Prostate gland (tissue), 2 donors: Measurements from ENCODE around the gene TM7SF3. TPM values are rescaled to one million over a fixed set of nuclear protein-coding genes. Genes with fewer than 3 reads are reported as not detected.
"Not testable (repeated sequence)": the region's sequence is repeated elsewhere in the genome, so short reads cannot be mapped to it uniquely, and the experiment has no call there.

Source experiments
- DNase-seq: peaks from one replicate; pipeline ENCODE4 v3.0.0-alpha.2; 2019; ENCODE audit warnings: low spot score
- H3K27ac ChIP-seq, 2 donors: fragments of 200-600 bp; sonication (generic); 2 replicates each; pipeline ENCODE4 v1.5.1; 2017 to 2019
- H3K27me3 ChIP-seq: fragments of 200-600 bp; sonication (generic); replicated peaks from 2 replicates; pipeline ENCODE4 v1.5.1; 2019; ENCODE audit not compliant: insufficient read depth
- H3K36me3 ChIP-seq, 2 donors: fragments of 200-600 bp; sonication (generic); 1 replicate in 1 of 2; 2 replicates in 1 of 2; pipeline versions ENCODE4 v1.5.1 to v1.8.1; 2017 to 2019
- H3K4me1 ChIP-seq: fragments of 200-600 bp; sonication (generic); replicated peaks from 2 replicates; pipeline ENCODE4 v1.5.1; 2019
- H3K4me3 ChIP-seq, 2 donors: fragments of 200-600 bp; sonication (generic); 2 replicates each; pipeline ENCODE4 v1.5.1; 2017 to 2019
- H3K9me3 ChIP-seq: fragments of 200-600 bp; sonication (generic); 2 replicates; pipeline ENCODE4 v1.5.1; 2017
- POLR2A ChIP-seq: fragments of 450-650 bp; IDR thresholded peaks from one replicate; pipeline ENCODE4 v1.6.1; 2016; ENCODE audit warnings: antibody characterized with exemption, mild to moderate bottlenecking
- POLR2AphosphoS5 ChIP-seq: sonication (generic); formaldehyde crosslinking; IDR thresholded peaks from one replicate; pipeline ENCODE4 v1.6.1; 2017; ENCODE audit warnings: antibody characterized with exemption
- WGBS: methylation state at CpG from one replicate; pipeline ENCODE4 v1.1.5; 2018; 5-methylcytosine and 5-hydroxymethylcytosine counted together
- intact Hi-C: fragments of 100-400 bp; cut with DNase I; formaldehyde crosslinking; loops from one replicate; pipeline ENCODE4 v1.14.2; 2022
- total RNA-seq, 2 donors: library from RNA; depleted of rRNA; stranded (reverse); fragments of >200 nt; gene quantifications; one replicate each; pipeline ENCODE4 v1.1.0, GENCODE V29; 2016
- TF ChIP-seq, protein P1 (sequence below), 4 experiments: fragments of 200-600 bp in 2 of 4; fragments of 450-650 bp in 2 of 4; sonication (generic) in 2 of 4; IDR thresholded peaks; 1 replicate in 3 of 4; 2 replicates in 1 of 4; pipeline ENCODE4 v1.5.1; 2016 to 2019; ENCODE audit warnings: antibody characterized with exemption in 4 of 4, mild to moderate bottlenecking in 2 of 4, moderate library complexity in 2 of 4

The TM7SF3 gene
- total RNA-seq, 2 donors from 2014 or later = 94.5 to 132 TPM

- no peaks in the 10 kb centered on the region for H3K4me1 ChIP-seq
- H3K36me3 ChIP-seq = no peaks in the 10 kb centered on the region
- intact Hi-C loops = no loop called here
- H3K4me3 ChIP-seq = no peak overlapping the region
- DNase-seq = no peak
- H3K27me3 ChIP-seq = no peaks in the 10 kb centered on the region
- H3K27ac ChIP-seq = no peak overlapping the region
- 100% methylated on average over 2 of the region's 2 CpGs for WGBS
- no peaks in the 10 kb centered on the region for H3K9me3 ChIP-seq
- TF ChIP-seq POLR2AphosphoS5 (no peak), POLR2A (no peak)
- TF ChIP-seq, protein P1, sequence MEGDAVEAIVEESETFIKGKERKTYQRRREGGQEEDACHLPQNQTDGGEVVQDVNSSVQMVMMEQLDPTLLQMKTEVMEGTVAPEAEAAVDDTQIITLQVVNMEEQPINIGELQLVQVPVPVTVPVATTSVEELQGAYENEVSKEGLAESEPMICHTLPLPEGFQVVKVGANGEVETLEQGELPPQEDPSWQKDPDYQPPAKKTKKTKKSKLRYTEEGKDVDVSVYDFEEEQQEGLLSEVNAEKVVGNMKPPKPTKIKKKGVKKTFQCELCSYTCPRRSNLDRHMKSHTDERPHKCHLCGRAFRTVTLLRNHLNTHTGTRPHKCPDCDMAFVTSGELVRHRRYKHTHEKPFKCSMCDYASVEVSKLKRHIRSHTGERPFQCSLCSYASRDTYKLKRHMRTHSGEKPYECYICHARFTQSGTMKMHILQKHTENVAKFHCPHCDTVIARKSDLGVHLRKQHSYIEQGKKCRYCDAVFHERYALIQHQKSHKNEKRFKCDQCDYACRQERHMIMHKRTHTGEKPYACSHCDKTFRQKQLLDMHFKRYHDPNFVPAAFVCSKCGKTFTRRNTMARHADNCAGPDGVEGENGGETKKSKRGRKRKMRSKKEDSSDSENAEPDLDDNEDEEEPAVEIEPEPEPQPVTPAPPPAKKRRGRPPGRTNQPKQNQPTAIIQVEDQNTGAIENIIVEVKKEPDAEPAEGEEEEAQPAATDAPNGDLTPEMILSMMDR (IDR thresholded peaks at IDR 0.05) = no peak
Observed at GRCh38 chr12:26970136-26970535, 44.0 kb downstream of the TM7SF3 start.

- 84% methylated on average over 3 of the region's 3 CpGs for WGBS
- TF ChIP-seq POLR2A = no peak
- TF ChIP-seq, protein P1 (IDR thresholded peaks at IDR 0.05) = no peak
- TF ChIP-seq POLR2AphosphoS5 = no peak
- intact Hi-C loops = no loop called here
- no peak for DNase-seq
- Histone ChIP-seq H3K27ac (no peak overlapping the region), H3K9me3 (no peaks in the 10 kb centered on the region), H3K4me1 (no peaks in the 10 kb centered on the region), H3K4me3 (no peak overlapping the region), H3K27me3 (no peaks in the 10 kb centered on the region), H3K36me3 (no peaks in the 10 kb centered on the region)
Observed at GRCh38 chr12:26966842-26967241, 47.3 kb downstream of the TM7SF3 start.

- 94% methylated on average over 1 of the region's 1 CpG for WGBS
- Histone ChIP-seq H3K27ac (no peak overlapping the region), H3K4me3 (no peak overlapping the region), H3K27me3 (no peaks in the 10 kb centered on the region), H3K9me3 (no peaks in the 10 kb centered on the region), H3K36me3 (no peaks in the 10 kb centered on the region), H3K4me1 (no peaks in the 10 kb centered on the region)
- intact Hi-C loops = no loop called here
- TF ChIP-seq, protein P1 (IDR thresholded peaks at IDR 0.05) = no peak
- no peak for TF ChIP-seq POLR2A
- TF ChIP-seq POLR2AphosphoS5 = no peak
- no peak for DNase-seq
Observed at GRCh38 chr12:26963413-26963812, 50.8 kb downstream of the TM7SF3 start.

GRCh38 chr12:26961803-26962202 lies 52.4 kb downstream of the TM7SF3 start:
- intact Hi-C loops = no loop called here
- Histone ChIP-seq H3K4me3 (no peak overlapping the region), H3K27me3 (no peaks in the 10 kb centered on the region), H3K27ac (no peak overlapping the region), H3K4me1 (no peaks in the 10 kb centered on the region), H3K36me3 (no peaks in the 10 kb centered on the region), H3K9me3 (no peaks in the 10 kb centered on the region)
- TF ChIP-seq POLR2AphosphoS5 (no peak), POLR2A (no peak)
- TF ChIP-seq, protein P1 (IDR thresholded peaks at IDR 0.05) = no peak
- WGBS = 93% methylated on average over 1 of the region's 1 CpG
- no peak for DNase-seq

DNA sequence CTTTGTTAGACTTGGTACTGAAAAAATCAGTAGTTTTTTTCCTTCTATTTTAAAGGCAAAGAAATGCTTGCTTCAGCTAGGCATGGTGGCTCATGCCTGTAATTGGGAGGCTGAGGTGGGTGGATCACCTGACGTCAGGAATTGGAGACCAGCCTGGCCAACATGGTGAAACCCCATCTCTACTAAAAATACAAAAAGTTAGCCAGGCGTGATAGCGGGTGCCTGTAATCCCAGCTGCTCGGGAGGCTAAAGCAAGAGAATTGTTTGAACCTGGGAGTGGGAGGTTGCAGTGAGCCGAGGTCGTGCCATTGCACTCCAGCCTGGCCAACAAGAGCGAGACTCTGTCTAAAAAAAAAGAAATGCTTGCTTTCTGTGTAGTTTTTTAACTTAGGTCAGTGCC lies 52.8 kb downstream of the TM7SF3 start:
- H3K36me3 ChIP-seq, H3K27ac ChIP-seq, H3K9me3 ChIP-seq, H3K27me3 ChIP-seq, intact Hi-C loops, H3K4me3 ChIP-seq, DNase-seq, H3K4me1 ChIP-seq: not testable (repeated sequence)
- WGBS = 95% methylated on average over 7 of the region's 7 CpGs
